Adrenal gland (tissue), 12 donors: ENCODE data around the gene RTEL1. TPM values are rescaled to one million over a fixed set of nuclear protein-coding genes. Genes with fewer than 3 reads are reported as not detected.
A peak's percentile ranks its signal among the peaks of the same experiment; 100 is the strongest.

Experiments used
- DNase-seq, 7 donors: peaks; one replicate each; pipeline ENCODE4 v3.0.0-alpha.2; 2019 to 2020
- H3K27ac ChIP-seq, 5 donors: fragments of 200-600 bp; sonication (generic) in 4 of 5; 1 replicate in 3 of 5; 2 replicates in 2 of 5; pipeline versions ENCODE4 v1.5.1 to v1.8.0; 2016 to 2020; ENCODE audit warnings: mild to moderate bottlenecking in 1 of 5
- H3K27me3 ChIP-seq: fragments of 200-600 bp; 2 replicates; pipeline ENCODE4 v1.8.0; 2021
- H3K36me3 ChIP-seq, 2 donors: fragments of 200-600 bp; replicated peaks in 1 of 2; 1 replicate in 1 of 2; 2 replicates in 1 of 2; pipeline versions ENCODE4 v1.5.1 to v1.8.0; 2018 to 2022
- H3K4me1 ChIP-seq, 2 donors: fragments of 200-600 bp; replicated peaks in 1 of 2; 1 replicate in 1 of 2; 2 replicates in 1 of 2; pipeline versions ENCODE4 v1.5.1 to v1.8.0; 2018 to 2021
- H3K4me3 ChIP-seq, 4 donors: fragments of 200-600 bp; sonication (generic) in 3 of 4; one replicate each; pipeline ENCODE4 v1.5.1; 2016 to 2018
- H3K9me3 ChIP-seq, 3 donors: fragments of 200-600 bp; sonication (generic) in 1 of 3; replicated peaks in 1 of 3; 1 replicate in 2 of 3; 2 replicates in 1 of 3; pipeline versions ENCODE4 v1.5.1 to v1.8.0; 2016 to 2021
- CTCF ChIP-seq, 6 experiments: fragments of 450-650 bp in 4 of 6; fragments of 200-600 bp in 2 of 6; sonication (generic) in 1 of 6; IDR thresholded peaks; 1 replicate in 5 of 6; 2 replicates in 1 of 6; pipeline versions ENCODE4 v1.5.1 to v1.8.0; 2016 to 2021; ENCODE audit warnings: antibody characterized with exemption in 6 of 6, mild to moderate bottlenecking in 2 of 6, moderate library complexity in 1 of 6
- POLR2A ChIP-seq, 2 donors: fragments of 450-650 bp; IDR thresholded peaks; one replicate each; pipeline ENCODE4 v1.6.1; 2017; ENCODE audit warnings: antibody characterized with exemption in 2 of 2, mild to moderate bottlenecking in 2 of 2, moderate library complexity in 1 of 2
- WGBS, 4 donors: extraction: QIAGEN DNeasy Blood & Tissue Kit in 2 of 4; methylation state at CpG; one replicate each; pipeline versions ENCODE4 v1.1.5 to v1.1.7; 2013 to 2017; 5-methylcytosine and 5-hydroxymethylcytosine counted together
- intact Hi-C, 2 donors: fragments of 100-400 bp; cut with DNase I; formaldehyde crosslinking; loops; one replicate each; pipeline versions ENCODE4 v1.14.1 to v1.15.0; 2022 to 2023
- polyA plus RNA-seq, 3 donors: library from polyadenylated mRNA; stranded (reverse); fragments of 200-250 nt in 2 of 3; fragments of 350-450 nt in 1 of 3; fragmentation: Illumina TruSeq in 1 of 3; extraction: RNeasy Lipid Tissue Mini Kit (QIAGEN cat#74804) in 1 of 3; gene quantifications; one replicate each; pipeline ENCODE4 v1.2.3, GENCODE V29; 2013 to 2014
- total RNA-seq, 9 donors: library from RNA; depleted of rRNA in 4 of 9; stranded (reverse); fragments of >200 nt in 4 of 9; fragments of 120-200 nt in 1 of 9; fragmentation: NEBNext Ultra II Directional in 1 of 9; extraction: Animal tissue kit (Norgen Biotek cat#: 25700) in 1 of 9; gene quantifications; one replicate each; pipeline versions ENCODE4 v1.1.0 to v1.2.4, GENCODE V29; 2013 to 2023
- donor health status: healthy with polysubstance abuse.
- donor health status: Bipolar disorder and iron deficiency.
- donor health status: DM: yes; HTN: yes; CAD: no.
- donor health status: DM: no; HTN: no; CAD: no.
- donor health status: DM: no; HTN: no; CAD: no.
- donor health status: DM: yes; HTN: yes; CAD: no.

RTEL1 gene
- total and polyA plus RNA-seq, 12 donors = 9.4 to 110 (median 32.1) TPM

- TF ChIP-seq POLR2A (IDR thresholded peaks at IDR 0.05) (peak; percentile 13 to 49), CTCF (IDR thresholded peaks at IDR 0.05) (no peak)
- intact Hi-C loops = loop anchor here in 1 of 2 donors (10.0 kb wide), 1 partner anchor 147 kb away; no protein-coding TSS in a partner anchor
- peaks cover 0 to 63% of the 10 kb centered on the region in 2 donors for H3K36me3 ChIP-seq
- H3K27me3 ChIP-seq = no peaks in the 10 kb centered on the region
- H3K4me1 ChIP-seq = peaks cover 19 to 22% of the 10 kb centered on the region in 2 donors
- peak within 1 kb of the TSS; percentile 79 to 95 (median 88) for H3K4me3 ChIP-seq
- DNase-seq = peak; percentile 87 to 93 (median 89)
- H3K9me3 ChIP-seq = no peaks in the 10 kb centered on the region
- H3K27ac ChIP-seq = peak within 1 kb of the TSS; percentile 80 to 93 (median 90)
- 0 to 1% (median 1%) methylated on average over 1 to 98 of the region's 98 CpGs for WGBS, 4 donors
Measured at GRCh38 chr20:63707558-63708300, 49.6 kb downstream of the RTEL1 start, which contains the start of the genes ARFRP1 and ZGPAT. Gene ARFRP1 (minus strand): TSS chr20:63707976. CDS start chr20:63707091, 885 bp downstream. Gene ZGPAT (plus strand): TSS chr20:63708039. CDS start chr20:63708581, 542 bp downstream.

- DNase-seq = peak in 6 of 7 donors; percentile 20 to 60 (median 40)
- peak overlapping the region in 3 of 4 donors; percentile 79 to 95 (median 88) for H3K4me3 ChIP-seq
- H3K27me3 ChIP-seq = no peaks in the 10 kb centered on the region
- peaks cover 19 to 22% of the 10 kb centered on the region in 2 donors for H3K4me1 ChIP-seq
- peaks cover 0 to 61% of the 10 kb centered on the region in 2 donors for H3K36me3 ChIP-seq
- intact Hi-C loops = loop anchor here in 1 of 2 donors (10.0 kb wide), 1 partner anchor 146 kb away; no protein-coding TSS in a partner anchor
- TF ChIP-seq CTCF (IDR thresholded peaks at IDR 0.05) = no peak
- TF ChIP-seq POLR2A (IDR thresholded peaks at IDR 0.05) = no peak
- no peaks in the 10 kb centered on the region for H3K9me3 ChIP-seq
- 22 to 49% (median 35%) methylated on average over 23 to 67 of the region's 67 CpGs for WGBS, 4 donors
- H3K27ac ChIP-seq = peak overlapping the region in 4 of 5 donors; percentile 80 to 93 (median 90)
Measured at GRCh38 chr20:63708301-63709148, 50.4 kb downstream of the RTEL1 start.

- intact Hi-C loops = loop anchor here in 1 of 2 donors (10.0 kb wide), 1 partner anchor 146 kb away; no protein-coding TSS in a partner anchor
- H3K27ac ChIP-seq = no peak overlapping the region
- WGBS, 4 donors = 88 to 91% (median 89%) methylated on average over 17 of the region's 17 CpGs
Measured at GRCh38 chr20:63709149-63709527, 51.0 kb downstream of the RTEL1 start.

More at GRCh38 chr20:63709149-63709527, 51.0 kb downstream of the RTEL1 start:
- DNase-seq = peak in 3 of 7 donors; percentile 17 to 52 (median 20)
- no peak for TF ChIP-seq CTCF (IDR thresholded peaks at IDR 0.05)
- no peak for TF ChIP-seq POLR2A (IDR thresholded peaks at IDR 0.05)
- Histone ChIP-seq H3K4me1 (peaks cover 19 to 22% of the 10 kb centered on the region in 2 donors), H3K4me3 (peak overlapping the region in 1 of 4 donors; percentile 95), H3K9me3 (no peaks in the 10 kb centered on the region), H3K36me3 (peaks cover 0 to 55% of the 10 kb centered on the region in 2 donors), H3K27me3 (no peaks in the 10 kb centered on the region)
